B cell (primary cell): Measurements from ENCODE around the gene SYT2. TPM values are rescaled to one million over a fixed set of nuclear protein-coding genes. Genes with fewer than 3 reads are reported as not detected.

ENCODE experiments used
- ATAC-seq: fragments of 200-7000 bp; cut with Tn5 transposase; one replicate; pipeline ENCODE4 v1.10.0; 2021; ENCODE audit warnings: low read depth, mild to moderate bottlenecking, moderate number of reproducible peaks, moderate library complexity
- CTCF ChIA-PET: fragments of 350-600 bp; sonication (Branson Sonifier 250); formaldehyde crosslinking; loops from one replicate; lab custom pipeline; 2021; ENCODE audit warnings: antibody characterized with exemption, inconsistent platforms; lab: Charles Lee
- POLR2A ChIA-PET: fragments of 350-600 bp; sonication (Branson Sonifier 250); formaldehyde crosslinking; loops from one replicate; lab custom pipeline; 2021; ENCODE audit warnings: antibody characterized with exemption; lab: Charles Lee
- DNase-seq: peaks from one replicate; pipeline ENCODE4 v3.0.0; 2013
- H2AFZ ChIP-seq: 2 replicates; pipeline ENCODE4 v1.6.1; 2012; ENCODE audit warnings: mild to moderate bottlenecking, low read depth, low read length; ENCODE audit not compliant: insufficient read depth, poor library complexity, severe bottlenecking
- H3K27ac ChIP-seq, 2 donors: 1 replicate in 1 of 2; 2 replicates in 1 of 2; pipeline ENCODE4 v1.5.1; 2012 to 2013; ENCODE audit warnings: low read length in 2 of 2, mild to moderate bottlenecking in 2 of 2, moderate library complexity in 1 of 2
- H3K27me3 ChIP-seq, 4 experiments: fragments of 200-600 bp in 1 of 4; sonication (generic) in 1 of 4; replicated peaks in 1 of 4; 1 replicate in 2 of 4; 2 replicates in 2 of 4; pipeline versions ENCODE4 v1.6.1 to v1.7.0; 2013 to 2016; ENCODE audit warnings: low read length in 3 of 4, mild to moderate bottlenecking in 2 of 4, mixed read lengths in 1 of 4, moderate library complexity in 1 of 4; ENCODE audit not compliant: insufficient read depth in 4 of 4, control insufficient read depth in 3 of 4; ENCODE audit errors: control extremely low read depth in 1 of 4
- H3K36me3 ChIP-seq, 2 experiments: replicated peaks in 1 of 2; 1 replicate in 1 of 2; 2 replicates in 1 of 2; pipeline versions ENCODE4 v1.6.1 to v1.7.1; 2013; ENCODE audit warnings: low read length in 1 of 2; ENCODE audit not compliant: insufficient read depth in 2 of 2, control insufficient read depth in 1 of 2; ENCODE audit errors: control extremely low read depth in 1 of 2, extremely low read depth in 1 of 2
- H3K4me1 ChIP-seq, 2 donors: fragments of 200-600 bp in 1 of 2; sonication (generic) in 1 of 2; 1 replicate in 1 of 2; 2 replicates in 1 of 2; pipeline versions ENCODE4 v1.5.1 to v1.6.1; 2013 to 2017; ENCODE audit warnings: low read length in 2 of 2; ENCODE audit not compliant: control insufficient read depth in 2 of 2, insufficient read depth in 2 of 2
- H3K4me2 ChIP-seq: replicated peaks from 2 replicates; pipeline ENCODE3; 2012; ENCODE audit warnings: mild to moderate bottlenecking, low read depth, low read length; ENCODE audit not compliant: poor library complexity, severe bottlenecking
- H3K4me3 ChIP-seq, 5 experiments: fragments of 200-600 bp in 1 of 5; sonication (generic) in 1 of 5; 1 replicate in 3 of 5; 2 replicates in 2 of 5; pipeline versions ENCODE4 v1.5.1 to v1.7.0; 2011 to 2016; ENCODE audit warnings: low read length in 4 of 5, mild to moderate bottlenecking in 4 of 5, low read depth in 2 of 5, control low read depth in 1 of 5, moderate library complexity in 1 of 5; ENCODE audit not compliant: insufficient read depth in 1 of 5; ENCODE audit errors: control extremely low read depth in 1 of 5, extremely low read depth in 1 of 5
- H3K79me2 ChIP-seq: fragments of 200-600 bp; sonication (generic); one replicate; pipeline ENCODE4 v1.6.0; 2016; ENCODE audit warnings: low read length; ENCODE audit not compliant: control insufficient read depth, insufficient read depth
- H3K9ac ChIP-seq: fragments of 200-600 bp; sonication (generic); 2 replicates; pipeline ENCODE4 v1.6.1; 2017; ENCODE audit warnings: mild to moderate bottlenecking, low read length, moderate library complexity
- H3K9me3 ChIP-seq, 3 donors: one replicate each; pipeline versions ENCODE4 v1.6.1 to v1.7.1; 2013; ENCODE audit warnings: low read length in 2 of 3; ENCODE audit not compliant: control insufficient read depth in 2 of 3, insufficient read depth in 1 of 3; ENCODE audit errors: control extremely low read depth in 1 of 3
- H4K20me1 ChIP-seq: 2 replicates; pipeline ENCODE4 v1.6.0; 2012; ENCODE audit warnings: mild to moderate bottlenecking, low read length; ENCODE audit not compliant: insufficient read depth, control insufficient read depth, poor library complexity, severe bottlenecking
- H3K27ac Mint-ChIP-seq: one replicate; pipeline ENCODE4 v1.8.0; 2021; ENCODE audit warnings: mixed read lengths
- H3K27me3 Mint-ChIP-seq: one replicate; pipeline ENCODE4 v1.8.0; 2021; ENCODE audit warnings: mixed read lengths
- H3K4me1 Mint-ChIP-seq: one replicate; pipeline ENCODE4 v1.8.0; 2021; ENCODE audit warnings: mixed read lengths
- H3K4me3 Mint-ChIP-seq: one replicate; pipeline ENCODE4 v1.8.0; 2021; ENCODE audit warnings: mixed read lengths
- H3K9me3 Mint-ChIP-seq: one replicate; pipeline ENCODE4 v1.8.0; 2022; ENCODE audit warnings: mixed read lengths; ENCODE audit not compliant: insufficient read depth
- CTCF ChIP-seq: fragments of 200-600 bp; IDR thresholded peaks from one replicate; pipeline ENCODE4 v1.8.0; 2022; ENCODE audit warnings: antibody characterized with exemption, mild to moderate bottlenecking
- EZH2 ChIP-seq: IDR thresholded peaks from 2 replicates; pipeline ENCODE4 v1.6.1; 2012; ENCODE audit warnings: borderline replicate concordance, low read depth, mild to moderate bottlenecking, moderate library complexity, low read length; ENCODE audit not compliant: insufficient read depth, poor library complexity, severe bottlenecking
- WGBS: methylation state at CpG from one replicate; pipeline ENCODE4 v1.1.5; 2013; ENCODE audit warnings: missing lambda C conversion rate; ENCODE audit not compliant: insufficient coverage; 5-methylcytosine and 5-hydroxymethylcytosine counted together
- intact Hi-C: fragments of 100-400 bp; cut with micrococcal nuclease; formaldehyde crosslinking; loops from one replicate; pipeline ENCODE4 v1.10.0; 2022
- polyA plus RNA-seq: library from polyadenylated mRNA; depleted of rRNA; stranded (reverse); fragments of >200 nt; gene quantifications from 2 replicates; pipeline ENCODE4 v1.2.3, GENCODE V29; 2012
- total RNA-seq, 2 donors: library from RNA; stranded (reverse); fragments of 120-200 nt in 1 of 2; gene quantifications; 1 replicate in 1 of 2; 2 replicates in 1 of 2; pipeline versions ENCODE4 v1.2.3 to v1.2.4, GENCODE V29; 2013 to 2022

Gene SYT2
- total and polyA plus RNA-seq, 2 donors (not counting 1 experiment from before 2014, with no cell fraction given), result not detected

GRCh38 chr1:202708456-202709275 lies 1.6 kb downstream of the SYT2 start:
- H3K4me1 ChIP-seq, result peaks cover 9 to 14% of the 10 kb centered on the region in 2 donors
- no peaks in the 10 kb centered on the region for H3K79me2 ChIP-seq
- POLR2A ChIA-PET, result no interaction called here
- no peaks in the 10 kb centered on the region for H3K9me3 ChIP-seq
- H3K4me3 ChIP-seq, result no peak overlapping the region
- 42% methylated on average over 7 of the region's 12 CpGs for WGBS
- CTCF ChIA-PET, result no interaction called here
- no peak overlapping the region for H3K4me2 ChIP-seq
- H3K4me3 Mint-ChIP-seq, result no peak overlapping the region
- no peaks in the 10 kb centered on the region for H3K9me3 Mint-ChIP-seq
- no peak for DNase-seq
- no peak overlapping the region for H3K9ac ChIP-seq
- H3K27ac Mint-ChIP-seq, result no peak overlapping the region
- no peaks in the 10 kb centered on the region for H4K20me1 ChIP-seq
- H3K27me3 ChIP-seq, result peaks cover 0 to 70% (median 21%) of the 10 kb centered on the region in 4 experiments
- intact Hi-C loops, result no loop called here
- TF ChIP-seq CTCF, result no peak
- TF ChIP-seq EZH2, result no peak
- no peak overlapping the region for H3K27ac ChIP-seq
- peaks cover 68% of the 10 kb centered on the region for H3K27me3 Mint-ChIP-seq
- no peak for ATAC-seq
- peaks cover 8% of the 10 kb centered on the region for H3K4me1 Mint-ChIP-seq
- H3K36me3 ChIP-seq, result no peaks in the 10 kb centered on the region
- H2AFZ ChIP-seq, result no peak overlapping the region

- ChIA-PET CTCF (no interaction called here), POLR2A (no interaction called here)
- TF ChIP-seq EZH2 (no peak), CTCF (no peak)
- H3K36me3 ChIP-seq, result no peaks in the 10 kb centered on the region
- no peak overlapping the region for H2AFZ ChIP-seq
- ATAC-seq (no peak), DNase-seq (no peak)
- no peak overlapping the region for H3K4me2 ChIP-seq
- H3K27me3 Mint-ChIP-seq, result peaks cover 67% of the 10 kb centered on the region
- H3K9me3 ChIP-seq, result no peaks in the 10 kb centered on the region
- H3K4me1 Mint-ChIP-seq, result peaks cover 8% of the 10 kb centered on the region
- peaks cover 9 to 14% of the 10 kb centered on the region in 2 donors for H3K4me1 ChIP-seq
- no peak overlapping the region for H3K27ac ChIP-seq
- no peaks in the 10 kb centered on the region for H3K79me2 ChIP-seq
- no peaks in the 10 kb centered on the region for H4K20me1 ChIP-seq
- WGBS, result 85% methylated on average over 2 of the region's 5 CpGs
- H3K9me3 Mint-ChIP-seq, result no peaks in the 10 kb centered on the region
- H3K4me3 ChIP-seq, result no peak overlapping the region
- H3K4me3 Mint-ChIP-seq, result no peak overlapping the region
- H3K27me3 ChIP-seq, result peaks cover 0 to 70% (median 18%) of the 10 kb centered on the region in 4 experiments
- H3K9ac ChIP-seq, result no peak overlapping the region
- H3K27ac Mint-ChIP-seq, result no peak overlapping the region
- intact Hi-C loops, result no loop called here
Observed at GRCh38 chr1:202706851-202707250, 3.4 kb downstream of the SYT2 start.
